Measurements from ENCODE around the gene SLCO3A1.
"Not testable (repeated sequence)": the region's sequence is repeated elsewhere in the genome, so short reads cannot be mapped to it uniquely, and the experiment has no call there.

The SLCO3A1 gene

DNA sequence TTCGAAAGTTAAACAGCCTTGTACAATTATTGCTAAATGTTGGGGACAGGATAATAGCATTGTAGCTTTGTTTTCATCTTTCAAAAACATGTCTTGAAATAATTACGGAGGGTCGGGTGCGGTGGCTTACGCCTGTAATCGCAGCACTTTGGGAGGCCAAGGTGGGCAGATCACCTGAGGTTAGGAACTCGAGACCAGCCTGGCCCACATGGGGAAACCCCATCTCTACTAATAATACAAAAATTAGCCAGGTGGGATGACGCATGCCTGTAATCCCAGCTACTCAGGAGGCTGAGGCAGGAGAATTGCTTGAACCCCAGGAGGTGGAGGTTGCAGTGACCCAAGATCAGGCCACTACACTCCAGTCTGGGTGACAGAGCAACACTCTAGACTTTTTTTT lies 216.7 kb downstream of the SLCO3A1 start:
- not testable (repeated sequence) for DNase-seq (ENCODE audit: low read depth, low spot score)

DNA sequence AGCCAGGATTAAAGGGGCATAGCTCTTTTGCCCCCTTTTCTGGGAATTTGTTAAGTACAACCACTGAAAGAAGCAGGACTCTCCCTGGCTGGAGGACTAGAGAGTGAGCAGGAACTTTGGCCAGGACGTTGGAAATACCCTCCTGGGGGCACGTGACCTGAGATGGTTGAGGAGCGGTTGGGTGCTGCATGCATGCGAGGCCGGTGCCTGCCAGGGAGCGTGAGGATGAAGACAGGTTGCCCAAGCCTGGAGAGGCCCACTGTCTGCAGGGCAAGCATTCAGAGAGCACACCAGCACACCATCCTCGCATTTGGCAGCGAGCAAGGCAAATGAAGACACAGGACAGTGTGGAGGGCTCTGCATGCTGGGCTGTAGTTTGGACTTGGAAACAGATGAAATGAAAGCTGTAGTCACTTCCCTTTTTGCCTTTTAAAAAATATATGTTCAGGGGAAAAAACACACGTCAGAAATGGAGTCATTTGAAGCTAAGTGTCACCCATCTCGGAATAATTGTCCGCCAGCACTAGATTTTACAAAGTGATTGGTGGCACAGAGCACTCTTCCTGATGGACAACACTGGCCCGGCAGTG lies 217.6 kb downstream of the SLCO3A1 start:
- no peak for DNase-seq (ENCODE audit: low read depth, low spot score)

DNA sequence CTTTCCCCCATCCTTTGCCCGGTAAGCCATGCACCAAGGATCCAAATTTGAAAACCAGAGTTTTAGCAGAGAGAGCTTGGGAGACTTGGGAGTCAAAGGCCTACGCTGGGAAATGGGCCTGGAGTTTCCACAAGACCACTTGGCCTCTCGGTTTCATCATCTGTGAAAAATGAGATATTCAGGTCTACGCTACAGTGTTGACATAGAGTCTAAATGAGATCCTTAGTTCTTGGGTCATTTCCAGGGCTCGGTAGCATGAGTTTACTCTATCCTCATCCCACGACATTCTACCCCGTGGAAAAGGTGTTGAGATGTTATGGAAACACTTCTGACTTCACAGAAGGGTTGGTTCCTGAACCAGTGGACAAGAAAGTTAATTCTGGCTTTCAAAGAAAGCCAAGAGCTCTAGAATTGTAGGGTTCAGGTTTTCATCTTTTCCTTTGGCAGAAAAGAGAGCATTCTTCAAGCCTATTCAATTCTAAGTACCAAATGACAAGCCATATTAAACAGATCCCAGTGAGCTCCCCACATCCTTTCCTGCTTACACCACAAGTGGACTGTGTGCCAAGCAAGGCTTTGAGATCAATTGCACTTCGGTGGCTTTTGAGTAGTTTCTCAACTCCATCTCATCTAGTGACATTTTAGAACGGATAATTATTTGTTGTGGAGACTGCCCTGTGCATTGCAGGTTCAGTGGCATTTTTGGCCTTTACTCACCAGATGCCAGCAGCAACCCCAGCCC lies 219.7 kb downstream of the SLCO3A1 start:
- DNase-seq (ENCODE audit: low read depth, low spot score) = no peak

DNA sequence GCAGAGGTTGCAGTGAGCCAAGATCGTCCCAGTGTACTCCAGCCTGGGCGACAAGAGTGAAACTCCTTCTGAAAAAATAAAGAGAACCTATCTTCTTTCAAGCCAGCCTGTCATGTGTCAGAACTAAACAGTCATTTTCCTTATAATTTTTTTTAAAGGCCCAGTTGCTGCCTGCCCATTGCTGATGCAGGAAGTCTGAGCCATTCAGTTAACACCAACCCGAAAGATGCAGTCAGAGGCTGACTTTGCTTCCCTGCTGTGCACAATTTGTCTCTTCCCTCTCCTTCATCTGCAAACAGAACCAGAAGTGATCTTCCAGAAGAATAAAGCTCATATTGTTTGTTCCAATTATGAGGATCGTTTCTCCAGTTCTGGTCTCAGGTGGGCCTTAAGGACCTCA lies 220.6 kb downstream of the SLCO3A1 start:
- DNase-seq (ENCODE audit: low read depth, low spot score) = no peak

DNA sequence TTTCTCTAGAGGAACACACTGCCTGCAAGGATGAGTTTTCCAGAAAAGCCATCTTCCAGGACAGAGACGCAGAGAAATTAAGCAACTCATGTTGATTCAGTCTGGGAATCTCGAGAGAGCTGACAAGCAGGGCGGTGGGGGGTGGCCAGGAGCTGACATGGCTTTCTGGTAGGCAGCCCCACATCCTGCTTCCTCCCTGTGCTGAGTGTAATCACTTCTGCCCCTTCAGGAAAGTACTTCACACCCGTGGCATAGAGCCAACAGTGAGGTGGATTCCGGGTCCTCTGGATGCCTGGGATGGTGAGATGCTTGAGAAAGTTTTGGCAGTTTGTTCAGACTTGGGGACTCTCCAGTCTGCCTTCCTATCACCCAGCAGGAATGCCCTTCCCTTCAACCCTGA lies 221.1 kb downstream of the SLCO3A1 start:
- no peak for DNase-seq (ENCODE audit: low read depth, low spot score)

DNA sequence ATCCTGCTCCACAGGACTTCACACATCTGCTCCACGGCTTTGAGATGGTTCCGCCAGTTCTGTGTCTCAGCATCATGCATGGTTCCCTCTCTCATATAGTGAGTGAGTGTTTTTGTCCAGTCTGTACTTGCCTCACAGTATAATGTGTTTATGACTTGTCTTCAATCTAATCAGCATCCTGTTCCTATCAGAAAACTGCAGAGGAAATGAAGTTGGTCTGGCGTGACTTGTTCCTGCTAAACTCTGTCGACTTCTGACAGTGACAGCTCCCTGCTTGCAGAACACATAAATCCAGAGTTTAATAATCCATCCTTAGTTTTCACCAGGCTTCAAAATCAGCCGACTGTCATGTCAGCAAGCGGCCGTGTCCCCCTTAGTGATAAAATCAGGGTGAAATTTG lies 222.3 kb downstream of the SLCO3A1 start:
- DNase-seq (ENCODE audit: low read depth, low spot score) = no peak

DNA sequence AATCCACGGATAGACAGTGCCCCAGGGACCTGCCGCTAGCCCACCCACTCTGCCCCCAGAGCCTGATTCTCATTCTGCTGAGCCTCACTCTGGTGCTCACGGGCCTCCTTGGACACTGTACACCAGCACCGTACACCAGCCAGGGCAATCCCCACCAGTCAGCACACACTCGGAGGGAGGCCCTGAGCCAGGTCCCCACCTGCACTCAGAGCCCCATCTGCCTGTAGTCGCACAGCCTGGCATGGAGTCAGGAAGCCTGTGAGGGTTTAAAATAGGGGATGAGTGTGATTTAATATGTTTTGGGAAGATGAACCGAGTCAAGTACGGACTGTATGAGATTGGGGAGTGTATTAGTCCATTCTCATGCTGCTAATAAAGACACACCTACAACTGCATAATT lies 223.0 kb downstream of the SLCO3A1 start:
- no peak for DNase-seq (ENCODE audit: low read depth, low spot score)

DNA sequence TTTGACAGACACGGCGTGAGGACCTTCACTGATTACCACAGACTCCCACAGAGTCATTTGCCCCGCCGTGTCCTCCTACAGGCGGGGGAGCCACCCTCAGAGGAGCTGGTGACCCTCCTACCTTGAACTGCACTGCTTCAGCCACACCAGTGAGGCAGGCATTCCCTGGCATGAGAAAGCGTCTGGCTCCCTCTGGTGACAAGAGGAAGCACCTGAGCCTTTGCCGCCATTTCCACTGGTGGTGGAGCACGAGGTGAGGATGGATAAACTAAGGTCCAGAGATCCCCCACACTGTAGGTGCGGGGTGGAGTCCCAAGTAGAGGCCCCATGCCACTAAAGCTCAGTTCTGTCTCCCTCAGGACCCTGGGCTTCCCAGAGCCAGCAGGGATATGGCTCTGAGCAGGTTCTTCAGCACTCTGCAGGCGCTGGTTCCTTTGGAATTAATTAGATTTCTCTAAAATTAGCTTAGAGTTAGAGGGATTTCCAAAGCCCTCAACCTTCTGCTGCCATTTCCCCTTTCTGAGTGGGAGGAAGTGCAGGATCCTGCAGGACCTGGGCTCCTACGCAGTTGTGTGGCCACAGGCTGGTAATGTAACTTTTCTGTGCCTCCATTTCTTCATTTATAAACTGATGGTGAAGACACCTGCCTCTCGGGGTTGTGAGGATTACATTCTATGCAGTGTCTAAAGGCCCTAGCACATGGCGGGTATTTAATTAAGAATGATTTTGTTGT lies 224.0 kb downstream of the SLCO3A1 start:
- no peak for DNase-seq (ENCODE audit: low read depth, low spot score)

DNA sequence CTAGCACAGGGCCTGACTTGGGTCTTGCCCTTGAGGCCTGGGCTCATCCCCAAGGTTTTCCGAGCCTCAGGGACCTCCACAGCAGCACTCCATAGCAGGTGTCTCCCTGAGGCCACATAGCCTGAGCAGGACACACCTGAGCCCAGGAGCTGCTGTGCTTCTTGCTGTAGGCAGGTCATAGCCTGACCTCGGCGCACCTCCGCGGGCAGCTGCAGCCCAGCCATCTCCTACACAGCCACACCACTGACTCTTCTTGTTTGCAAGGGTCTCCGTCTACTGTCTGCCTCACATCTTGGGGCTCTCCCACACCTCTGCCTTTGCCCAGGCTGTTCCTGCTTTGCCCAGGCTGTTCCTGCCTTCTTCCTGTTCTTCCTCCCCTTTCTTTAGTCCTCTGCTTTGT lies 224.8 kb downstream of the SLCO3A1 start:
- no peak for DNase-seq (ENCODE audit: low read depth, low spot score)

DNA sequence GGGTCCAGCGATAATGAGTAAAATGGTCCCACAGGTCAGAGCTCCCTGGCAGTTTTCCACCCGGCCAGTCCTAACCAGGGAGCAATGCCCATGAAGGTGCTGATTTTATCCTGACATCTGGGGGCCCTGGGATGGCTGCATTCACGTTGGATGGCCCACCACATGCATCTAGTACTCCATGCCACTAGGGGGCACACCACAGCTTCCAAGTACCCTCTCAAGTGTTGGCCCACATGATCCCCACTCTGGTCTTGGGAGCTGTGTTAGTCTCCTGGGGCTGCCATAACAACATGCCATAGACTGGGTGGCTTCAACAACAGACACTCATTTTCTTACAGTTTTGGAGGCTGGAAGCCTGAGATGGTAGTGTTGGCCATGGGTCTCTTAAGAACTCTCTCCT lies 225.5 kb downstream of the SLCO3A1 start:
- DNase-seq (ENCODE audit: low read depth, low spot score) = no peak

DNA sequence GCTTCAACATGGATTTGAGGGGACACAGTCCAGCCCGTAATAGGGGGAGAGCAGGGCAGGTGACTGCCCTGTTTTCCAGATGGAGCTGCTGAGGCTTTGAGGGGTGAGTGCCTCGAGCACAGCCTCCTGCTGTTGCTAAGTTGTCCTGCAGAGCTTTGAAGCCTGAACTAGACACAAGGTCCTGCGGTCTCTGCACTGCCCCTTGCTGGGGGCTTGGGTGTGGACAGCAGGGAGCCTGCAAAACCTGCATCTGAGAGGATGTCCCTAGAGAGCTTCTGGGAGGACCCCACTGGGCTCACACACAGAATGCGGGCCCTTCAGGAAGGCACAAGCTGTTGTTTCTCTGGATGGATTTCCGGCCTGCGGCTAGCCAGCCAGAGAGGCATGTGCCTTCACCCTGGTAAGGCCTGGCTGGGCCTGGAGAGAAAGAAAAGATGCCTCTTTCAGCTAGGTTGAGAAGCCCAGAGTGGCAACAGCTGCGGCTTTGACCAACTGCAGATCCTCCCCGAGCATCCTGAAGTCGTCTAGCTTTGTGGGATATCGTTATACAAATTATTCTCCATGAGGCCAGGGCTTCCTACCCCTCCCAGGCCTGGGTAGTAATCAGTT lies 226.2 kb downstream of the SLCO3A1 start:
- DNase-seq (ENCODE audit: low read depth, low spot score) = no peak

DNA sequence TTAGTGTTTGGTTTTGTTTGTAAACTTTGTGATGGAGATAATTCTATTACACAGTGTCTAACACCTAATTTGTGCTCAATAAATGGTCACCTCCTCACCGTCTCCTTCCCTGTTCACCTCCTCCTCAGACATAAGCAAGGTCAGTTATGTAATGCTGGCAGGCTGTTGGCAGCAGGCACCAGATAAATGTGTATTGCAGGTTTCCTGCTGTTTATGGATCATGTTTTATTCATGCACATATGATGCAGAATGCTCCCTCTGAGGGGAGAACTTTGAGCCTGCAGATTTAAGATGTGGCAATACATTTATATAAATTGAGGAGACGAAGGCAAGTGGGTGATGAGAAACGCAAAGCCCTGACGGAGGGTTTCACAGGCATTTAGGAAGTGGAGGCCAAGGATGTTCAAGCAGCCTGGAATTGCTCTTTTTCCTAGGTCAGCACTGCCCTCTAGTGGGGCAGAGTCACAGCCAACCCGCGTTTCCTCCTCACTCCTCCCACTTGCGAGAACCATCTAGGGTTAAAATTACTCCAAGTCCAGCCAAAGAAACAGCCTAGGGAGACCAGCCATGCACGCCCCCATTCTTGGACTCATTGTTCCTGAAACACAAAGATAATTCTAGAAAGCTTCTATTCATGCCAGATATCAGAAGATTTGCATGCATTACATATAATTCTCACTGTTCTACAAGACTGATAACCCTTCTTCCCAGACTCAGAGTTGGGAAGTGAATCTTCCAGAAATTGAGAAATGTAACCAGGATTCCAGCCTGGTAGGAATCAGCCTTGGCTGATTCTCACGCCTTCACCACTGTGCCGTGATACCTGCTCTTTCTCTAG lies 228.7 kb downstream of the SLCO3A1 start:
- DNase-seq (ENCODE audit: low read depth, low spot score) = peak; percentile 24

DNA sequence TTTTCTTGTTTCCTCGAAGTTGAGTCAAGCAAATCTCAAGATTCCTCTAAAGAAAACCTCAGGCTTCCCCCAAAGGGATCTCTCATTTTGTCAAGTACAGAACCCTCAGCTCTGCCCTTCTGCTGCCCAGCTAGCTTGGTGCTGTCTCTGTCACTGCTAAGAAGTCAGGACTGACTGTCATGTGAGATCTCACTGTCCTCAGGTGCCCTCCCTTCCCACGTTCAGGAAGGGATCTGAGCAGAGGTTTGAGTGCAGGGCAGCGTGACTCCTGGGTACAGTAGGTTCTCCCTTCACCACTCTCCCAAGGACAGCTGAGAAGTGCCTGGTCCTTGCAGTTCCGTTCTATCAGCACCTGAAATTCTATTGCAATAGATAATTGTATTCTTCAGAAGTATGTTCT lies 229.7 kb downstream of the SLCO3A1 start:
- DNase-seq (ENCODE audit: low read depth, low spot score) = no peak

DNA sequence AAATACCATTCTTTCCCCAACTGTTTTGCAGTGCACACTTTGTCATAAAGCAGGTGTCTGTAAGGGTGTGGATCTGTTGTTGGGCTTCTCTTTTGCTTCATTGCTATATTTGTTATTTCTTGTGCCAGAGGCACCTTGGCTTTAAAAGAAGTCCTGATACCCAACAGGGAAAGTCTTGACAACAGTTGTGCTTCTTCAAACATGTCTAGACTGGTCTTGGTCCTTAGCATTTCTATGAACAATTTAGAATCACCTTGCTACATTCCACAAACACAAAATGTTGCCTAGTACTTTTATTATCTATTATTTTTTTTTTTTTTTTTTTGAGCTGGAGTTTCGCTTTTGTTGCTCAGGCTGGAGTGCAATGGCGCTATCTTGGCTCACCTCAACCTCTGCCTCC lies 233.7 kb downstream of the SLCO3A1 start:
- no peak for DNase-seq (ENCODE audit: low read depth, low spot score)

DNA sequence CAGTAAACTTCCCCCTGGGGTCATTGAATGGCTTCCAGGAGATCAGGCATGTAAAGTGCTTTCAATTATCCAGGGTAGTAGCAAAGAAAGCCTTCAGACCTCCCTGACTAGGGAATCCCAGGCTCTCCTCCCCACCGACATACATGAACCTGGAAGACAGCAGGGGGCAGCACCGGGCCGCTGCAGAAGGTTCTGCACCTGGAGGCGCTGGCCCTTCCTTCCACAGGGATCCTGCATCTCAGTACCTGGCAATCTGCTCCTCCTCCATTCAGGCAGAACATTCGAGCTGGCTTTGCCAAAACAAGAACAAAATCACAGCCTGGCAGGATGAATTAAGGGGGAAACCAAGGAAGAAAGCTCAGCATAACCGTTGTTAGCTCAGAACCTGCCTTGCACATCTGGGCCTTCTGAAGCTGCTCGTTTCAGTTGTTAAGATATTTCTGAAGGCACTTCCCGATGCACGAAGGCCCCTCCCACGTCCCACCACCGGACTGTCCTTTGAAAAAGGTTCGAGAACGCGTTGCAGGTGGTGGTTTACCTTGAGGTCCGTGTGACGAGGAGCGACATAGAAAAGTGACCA lies 237.7 kb downstream of the SLCO3A1 start:
- no peak for DNase-seq (ENCODE audit: low read depth, low spot score)

DNA sequence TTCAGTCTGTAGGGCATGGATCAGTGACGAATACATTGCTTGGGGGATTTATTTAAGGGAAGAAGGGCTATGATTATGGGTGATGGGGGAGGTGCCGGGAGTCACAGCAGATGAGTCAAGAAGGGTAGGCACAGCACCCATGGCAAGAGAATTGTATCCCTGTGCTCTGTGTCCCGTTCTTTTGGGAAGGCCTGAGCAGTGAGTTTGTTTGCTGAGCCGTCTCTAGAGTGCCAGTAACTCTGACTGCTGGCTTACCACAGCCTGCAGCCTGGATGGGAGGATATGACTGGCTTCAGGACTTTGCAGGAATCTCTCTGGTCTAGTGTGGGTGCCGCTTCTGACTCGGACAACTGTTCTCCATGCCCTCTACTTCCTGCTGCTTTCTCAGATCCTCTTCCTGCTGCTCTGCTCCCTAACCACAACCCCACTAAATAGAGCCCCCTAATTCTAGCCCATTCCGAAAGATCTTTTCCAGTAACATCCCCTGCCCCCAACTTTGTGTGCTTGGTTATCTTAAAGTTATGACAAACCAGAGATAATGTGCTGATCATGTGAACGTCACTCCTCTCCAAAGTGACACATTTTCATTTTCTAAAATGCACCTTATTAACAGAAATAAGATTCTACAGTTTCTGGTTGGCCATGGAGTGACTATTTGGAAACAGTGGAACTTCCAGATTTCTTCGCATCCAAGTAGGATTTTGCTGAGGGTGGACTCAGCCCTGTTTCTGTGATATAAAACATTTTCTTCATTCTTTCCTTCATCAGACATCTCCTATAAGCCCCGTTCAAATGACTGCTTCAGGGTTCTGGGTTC lies 239.0 kb downstream of the SLCO3A1 start:
- no peak for DNase-seq (ENCODE audit: low read depth, low spot score)

DNA sequence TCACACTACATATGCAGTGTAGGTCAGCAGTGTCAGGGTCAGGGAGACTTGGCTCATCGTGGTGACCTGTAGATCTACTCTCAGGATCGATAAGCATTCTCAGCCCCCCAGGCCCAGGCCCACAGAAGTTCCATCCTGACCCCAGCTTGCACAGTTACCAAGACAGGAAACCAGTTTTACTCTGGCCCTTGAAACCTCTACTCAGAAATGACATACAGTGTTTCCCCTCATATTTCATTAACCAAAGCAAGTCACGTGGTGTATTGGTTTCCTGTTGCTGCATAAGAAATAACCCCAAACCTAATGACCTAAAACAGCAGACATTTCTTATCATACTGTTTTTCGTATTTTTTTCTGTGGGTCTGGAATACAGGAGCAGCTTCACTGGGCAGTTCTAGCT lies 242.2 kb downstream of the SLCO3A1 start:
- no peak for DNase-seq (ENCODE audit: low read depth, low spot score)

DNA sequence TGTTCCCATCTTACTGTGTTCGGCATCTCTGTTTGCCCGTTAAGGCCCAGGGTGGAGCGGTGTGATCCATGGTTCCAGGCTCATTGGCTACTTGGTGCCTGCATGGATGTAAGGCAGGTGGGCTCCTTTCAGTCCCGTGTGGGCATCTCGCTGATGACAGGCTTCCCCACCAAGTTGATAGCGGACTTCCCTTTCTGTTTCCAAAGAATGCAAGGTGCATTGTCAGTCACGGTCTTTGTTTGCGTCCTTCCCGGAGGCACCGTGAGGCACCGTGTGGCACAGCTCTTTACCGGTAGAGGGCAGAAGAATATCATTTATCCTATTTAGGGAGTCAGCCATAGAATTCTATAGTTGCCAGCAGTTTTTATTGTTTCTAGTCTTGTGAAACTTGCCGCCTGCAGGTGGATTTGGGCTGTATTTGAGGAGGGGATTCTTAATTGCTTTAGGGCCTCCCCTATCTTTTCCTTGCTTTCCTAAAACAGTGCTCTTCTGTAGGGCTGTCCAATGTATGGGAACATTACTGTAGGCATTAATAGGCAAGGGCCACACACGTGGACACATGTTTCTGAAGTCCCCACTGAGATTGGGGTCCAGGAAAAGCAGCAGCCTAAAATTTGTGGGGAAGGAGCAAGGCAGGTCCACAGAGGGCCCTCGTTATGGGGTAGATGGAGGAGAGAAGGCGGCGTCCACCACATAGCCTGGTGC lies 244.1 kb downstream of the SLCO3A1 start:
- DNase-seq (ENCODE audit: low read depth, low spot score) = peak; percentile 21

DNA sequence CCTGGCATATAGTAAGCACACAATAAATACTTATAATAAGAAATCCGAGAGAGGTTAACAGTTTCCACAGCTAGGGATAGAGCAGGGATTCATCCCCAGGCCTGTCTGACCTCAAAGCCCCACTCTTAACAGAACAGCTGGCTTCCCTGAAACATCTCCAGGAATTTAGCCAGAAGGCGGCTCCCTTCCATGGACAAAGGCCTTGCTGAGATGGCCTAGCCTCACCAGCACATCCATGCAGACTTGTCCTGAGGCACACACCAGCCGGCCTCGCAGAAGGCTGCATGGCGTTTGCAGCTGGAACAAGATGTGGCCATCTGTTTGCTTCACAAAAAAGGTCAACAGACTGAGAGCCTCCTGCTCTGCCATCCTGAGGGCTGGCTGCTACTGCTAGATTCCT lies 245.4 kb downstream of the SLCO3A1 start:
- no peak for DNase-seq (ENCODE audit: low read depth, low spot score)

DNA sequence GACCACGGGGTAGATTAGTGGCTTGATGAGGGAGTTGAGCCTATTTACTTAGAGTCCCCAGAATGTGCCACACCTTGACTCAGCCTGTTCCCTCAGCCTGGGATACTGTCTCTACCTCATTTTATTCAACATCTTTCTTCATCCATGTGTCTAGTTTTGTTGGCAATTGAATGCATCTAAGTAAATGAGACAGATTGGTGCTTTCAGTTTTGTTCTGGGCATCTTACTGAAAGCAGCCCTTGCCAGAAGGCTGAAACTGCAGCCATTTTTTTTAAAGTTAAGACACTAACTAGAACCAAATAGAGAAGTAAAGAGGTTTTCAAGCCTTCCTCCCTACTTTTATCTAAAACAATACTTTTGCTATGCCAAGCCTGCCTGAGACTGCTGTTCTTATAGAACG lies 246.8 kb downstream of the SLCO3A1 start:
- DNase-seq (ENCODE audit: low read depth, low spot score) = no peak
